ENCODE measurements around the gene CYP2W1.
"Not testable (repeated sequence)": the region's sequence is repeated elsewhere in the genome, so short reads cannot be mapped to it uniquely, and the experiment has no call there.

Gene CYP2W1

GRCh38 chr7:1033546-1034145 lies 50.7 kb downstream of the CYP2W1 start:
- no peak for DNase-seq (ENCODE audit: low read depth)
- TF ChIP-seq, protein P1, sequence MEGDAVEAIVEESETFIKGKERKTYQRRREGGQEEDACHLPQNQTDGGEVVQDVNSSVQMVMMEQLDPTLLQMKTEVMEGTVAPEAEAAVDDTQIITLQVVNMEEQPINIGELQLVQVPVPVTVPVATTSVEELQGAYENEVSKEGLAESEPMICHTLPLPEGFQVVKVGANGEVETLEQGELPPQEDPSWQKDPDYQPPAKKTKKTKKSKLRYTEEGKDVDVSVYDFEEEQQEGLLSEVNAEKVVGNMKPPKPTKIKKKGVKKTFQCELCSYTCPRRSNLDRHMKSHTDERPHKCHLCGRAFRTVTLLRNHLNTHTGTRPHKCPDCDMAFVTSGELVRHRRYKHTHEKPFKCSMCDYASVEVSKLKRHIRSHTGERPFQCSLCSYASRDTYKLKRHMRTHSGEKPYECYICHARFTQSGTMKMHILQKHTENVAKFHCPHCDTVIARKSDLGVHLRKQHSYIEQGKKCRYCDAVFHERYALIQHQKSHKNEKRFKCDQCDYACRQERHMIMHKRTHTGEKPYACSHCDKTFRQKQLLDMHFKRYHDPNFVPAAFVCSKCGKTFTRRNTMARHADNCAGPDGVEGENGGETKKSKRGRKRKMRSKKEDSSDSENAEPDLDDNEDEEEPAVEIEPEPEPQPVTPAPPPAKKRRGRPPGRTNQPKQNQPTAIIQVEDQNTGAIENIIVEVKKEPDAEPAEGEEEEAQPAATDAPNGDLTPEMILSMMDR (conservative IDR thresholded peaks at IDR 0.05; ENCODE audit: low read length), result no peak
- no peak overlapping the region for H3K4me3 ChIP-seq (ENCODE audit: low read length)

DNA sequence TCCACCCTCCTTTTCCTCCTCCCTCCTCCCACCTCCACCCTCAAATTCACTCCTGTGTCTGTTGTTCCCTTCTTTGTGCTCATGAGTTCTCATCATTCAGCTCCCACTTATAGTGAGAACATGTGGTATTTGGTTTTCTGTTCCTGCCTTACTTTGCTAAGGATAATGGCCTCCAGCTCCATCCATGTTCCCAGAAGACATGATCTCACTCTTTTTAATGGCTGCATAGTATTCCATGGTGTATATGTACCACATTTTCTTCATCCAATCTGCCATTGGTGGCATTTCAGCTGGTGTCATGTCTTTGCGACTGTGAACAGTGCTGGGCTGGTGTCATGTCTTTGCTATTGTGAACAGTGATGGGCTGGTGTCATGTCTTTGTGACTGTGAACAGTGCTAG lies 51.8 kb downstream of the CYP2W1 start:
- DNase-seq (ENCODE audit: low read depth); H3K4me3 ChIP-seq (ENCODE audit: low read length): not testable (repeated sequence)

GRCh38 chr7:1036164-1036928 lies 53.4 kb downstream of the CYP2W1 start:
- not testable (repeated sequence) for DNase-seq (ENCODE audit: low read depth); H3K4me3 ChIP-seq (ENCODE audit: low read length)

Data from AG10803 (cell line).